AG04450 (cell line): ENCODE data around the gene POLR2I. TPM values are rescaled to one million over a fixed set of nuclear protein-coding genes. Genes with fewer than 3 reads are reported as not detected.

Experiments used
- CTCF ChIA-PET: fragments of 300-600, 350-600 bp; formaldehyde crosslinking; extraction: SDS; loops from one replicate; lab custom pipeline; 2022; ENCODE audit warnings: antibody characterized with exemption, inconsistent platforms; lab: Charles Lee
- POLR2A ChIA-PET: fragments of 350-600 bp; formaldehyde crosslinking; extraction: SDS; loops from one replicate; lab custom pipeline; 2021; ENCODE audit warnings: antibody characterized with exemption, inconsistent platforms; lab: Yijun Ruan, JAX
- DNase-seq: peaks from one replicate; pipeline ENCODE4 v3.0.0-alpha.2; 2011; ENCODE audit warnings: low read depth, low spot score
- H3K27ac ChIP-seq: one replicate; pipeline ENCODE4 v1.5.1; 2012; ENCODE audit warnings: low read depth, low read length, control low read depth
- H3K27me3 ChIP-seq: one replicate; pipeline ENCODE4 v1.6.0; 2012; ENCODE audit warnings: low read length; ENCODE audit not compliant: control insufficient read depth, insufficient read depth
- H3K4me3 ChIP-seq: 2 replicates; pipeline ENCODE4 v1.5.1; 2011; ENCODE audit warnings: mild to moderate bottlenecking, low read depth, low read length, control low read depth
- H3K9me3 ChIP-seq: 2 replicates; pipeline ENCODE4 v1.5.1; 2012; ENCODE audit warnings: low read length; ENCODE audit not compliant: control insufficient read depth, insufficient read depth
- CTCF ChIP-seq: IDR thresholded peaks from 2 replicates; pipeline ENCODE4 v1.5.1; 2011; ENCODE audit warnings: low read depth, low read length, control low read depth, inconsistent platforms
- polyA plus RNA-seq: library from polyadenylated mRNA; depleted of rRNA; stranded (reverse); fragments of >200 nt; gene quantifications from 2 replicates; pipeline ENCODE4 v1.2.3, GENCODE V29; 2011

Gene POLR2I
- polyA plus RNA-seq, 1 experiment, result 37.7 TPM

GRCh38 chr19:36090910-36091695 lies 23.6 kb downstream of the POLR2I start:
- no peaks in the 10 kb centered on the region for H3K27me3 ChIP-seq
- no peak for TF ChIP-seq CTCF
- no peak overlapping the region for H3K4me3 ChIP-seq
- H3K9me3 ChIP-seq, result no peaks in the 10 kb centered on the region
- DNase-seq, result no peak
- POLR2A ChIA-PET, result no interaction called here
- H3K27ac ChIP-seq, result no peak overlapping the region
- CTCF ChIA-PET, result no interaction called here

- H3K9me3 ChIP-seq, result no peaks in the 10 kb centered on the region
- DNase-seq, result no peak
- ChIA-PET CTCF (no interaction called here), POLR2A (no interaction called here)
- H3K4me3 ChIP-seq, result no peak overlapping the region
- TF ChIP-seq CTCF, result no peak
- no peak overlapping the region for H3K27ac ChIP-seq
- H3K27me3 ChIP-seq, result no peaks in the 10 kb centered on the region
These were observed 24.8 kb downstream of the POLR2I start for GRCh38 chr19:36089847-36090246.

- DNase-seq, result no peak
- no peak overlapping the region for H3K27ac ChIP-seq
- H3K27me3 ChIP-seq, result no peaks in the 10 kb centered on the region
- ChIA-PET CTCF (no interaction called here), POLR2A (no interaction called here)
- no peak for TF ChIP-seq CTCF
- no peak overlapping the region for H3K4me3 ChIP-seq
- H3K9me3 ChIP-seq, result no peaks in the 10 kb centered on the region
These were observed 28.3 kb downstream of the POLR2I start for GRCh38 chr19:36086326-36086725.

- POLR2A ChIA-PET, result no interaction called here
- no peak overlapping the region for H3K4me3 ChIP-seq
- H3K27me3 ChIP-seq, result no peaks in the 10 kb centered on the region
- H3K27ac ChIP-seq, result no peak overlapping the region
- H3K9me3 ChIP-seq, result no peaks in the 10 kb centered on the region
- DNase-seq, result no peak
- TF ChIP-seq CTCF, result no peak
- CTCF ChIA-PET, result no interaction called here
These were observed 30.3 kb downstream of the POLR2I start for GRCh38 chr19:36084231-36085009.

- no peak for DNase-seq
- no peak overlapping the region for H3K4me3 ChIP-seq
- no peaks in the 10 kb centered on the region for H3K9me3 ChIP-seq
- no peak overlapping the region for H3K27ac ChIP-seq
- CTCF ChIA-PET, result no interaction called here
- TF ChIP-seq CTCF, result no peak
- POLR2A ChIA-PET, result interaction anchor here (0.6 kb wide), 1 partner anchor 12 kb away, joined by 3 read pairs; no protein-coding TSS in a partner anchor
- no peaks in the 10 kb centered on the region for H3K27me3 ChIP-seq
These were observed 31.8 kb downstream of the POLR2I start for GRCh38 chr19:36082916-36083315.
